ENCODE results near the gene GDAP2. TPM values are rescaled to one million over a fixed set of nuclear protein-coding genes. Genes with fewer than 3 reads are reported as not detected.

GDAP2 gene
- total RNA-seq, 2 experiments from 2014 or later, result 23.5 to 26.0 TPM

DNA sequence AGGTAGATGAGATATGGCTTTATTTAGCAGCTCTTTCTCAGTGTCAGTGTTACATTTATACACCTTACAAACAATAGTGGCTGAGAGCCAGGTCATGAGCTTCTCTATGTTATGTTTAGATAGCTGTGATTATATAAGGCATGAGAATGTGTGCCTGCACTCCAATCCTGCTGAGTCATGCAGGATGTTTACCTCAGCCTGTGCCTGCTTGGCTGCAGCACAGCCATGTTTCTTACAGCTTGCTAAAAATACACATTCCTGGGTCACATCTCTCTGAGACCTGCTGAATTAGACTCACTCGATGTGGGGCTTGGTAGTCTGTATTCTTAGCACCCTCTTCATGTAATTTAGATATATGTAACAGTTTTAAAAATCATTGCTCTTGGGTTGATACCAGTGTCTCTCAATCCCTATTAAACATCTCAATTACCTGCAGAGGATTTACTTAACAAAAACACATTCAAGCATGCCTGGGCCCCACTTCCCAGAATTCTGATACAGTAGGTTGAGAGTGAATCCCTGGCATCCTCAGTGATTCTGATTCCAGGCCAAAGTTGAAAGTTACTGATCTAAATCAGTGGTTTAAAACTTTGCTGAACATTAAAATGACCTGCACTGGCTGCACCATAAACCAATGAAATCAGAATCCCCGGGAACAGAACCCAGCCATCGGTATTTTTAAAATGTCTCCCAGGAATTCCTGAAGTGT lies 107.5 kb downstream of the GDAP2 start:
- POLR2A ChIA-PET, result no interaction called here
- no peak overlapping the region for H3K4me3 Mint-ChIP-seq

DNA sequence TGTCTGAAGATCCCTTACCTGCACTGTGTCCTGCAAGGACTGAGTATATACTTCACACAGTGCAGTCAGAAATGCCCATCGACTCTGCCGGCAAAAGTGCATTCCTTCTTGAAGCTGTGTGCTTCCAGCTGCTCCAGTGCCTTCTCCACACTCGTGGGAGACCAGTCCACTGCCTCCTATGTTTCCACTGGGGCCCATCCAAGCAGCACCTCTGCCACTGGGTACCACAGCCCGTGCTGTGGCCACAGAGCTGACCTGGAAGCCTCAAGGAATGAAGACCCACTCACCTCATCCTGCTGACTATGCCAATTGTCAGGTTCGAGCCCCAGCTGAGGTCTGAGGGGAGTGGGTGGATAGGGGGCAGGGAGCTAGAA lies 108.1 kb downstream of the GDAP2 start:
- H3K9me3 Mint-ChIP-seq, result peaks cover 3% of the 10 kb centered on the region
- ATAC-seq (ENCODE audit: low read depth) (no peak), DNase-seq (no peak)
- no peak overlapping the region for H3K4me3 Mint-ChIP-seq
- H3K27ac Mint-ChIP-seq, result no peak overlapping the region
- peaks cover 2% of the 10 kb centered on the region for H3K27me3 Mint-ChIP-seq
- no peaks in the 10 kb centered on the region for H3K36me3 Mint-ChIP-seq
- POLR2A ChIA-PET, result no interaction called here
- H3K4me1 Mint-ChIP-seq, result no peaks in the 10 kb centered on the region

More for the DNA sequence above, 107.5 kb downstream of the GDAP2 start:
- Mint-ChIP-seq H3K9me3 (peaks cover 3% of the 10 kb centered on the region), H3K4me1 (no peaks in the 10 kb centered on the region), H3K27ac (no peak overlapping the region), H3K36me3 (no peaks in the 10 kb centered on the region), H3K27me3 (peaks cover 2% of the 10 kb centered on the region)
- no peak for ATAC-seq (ENCODE audit: low read depth)
- DNase-seq, result no peak

DNA sequence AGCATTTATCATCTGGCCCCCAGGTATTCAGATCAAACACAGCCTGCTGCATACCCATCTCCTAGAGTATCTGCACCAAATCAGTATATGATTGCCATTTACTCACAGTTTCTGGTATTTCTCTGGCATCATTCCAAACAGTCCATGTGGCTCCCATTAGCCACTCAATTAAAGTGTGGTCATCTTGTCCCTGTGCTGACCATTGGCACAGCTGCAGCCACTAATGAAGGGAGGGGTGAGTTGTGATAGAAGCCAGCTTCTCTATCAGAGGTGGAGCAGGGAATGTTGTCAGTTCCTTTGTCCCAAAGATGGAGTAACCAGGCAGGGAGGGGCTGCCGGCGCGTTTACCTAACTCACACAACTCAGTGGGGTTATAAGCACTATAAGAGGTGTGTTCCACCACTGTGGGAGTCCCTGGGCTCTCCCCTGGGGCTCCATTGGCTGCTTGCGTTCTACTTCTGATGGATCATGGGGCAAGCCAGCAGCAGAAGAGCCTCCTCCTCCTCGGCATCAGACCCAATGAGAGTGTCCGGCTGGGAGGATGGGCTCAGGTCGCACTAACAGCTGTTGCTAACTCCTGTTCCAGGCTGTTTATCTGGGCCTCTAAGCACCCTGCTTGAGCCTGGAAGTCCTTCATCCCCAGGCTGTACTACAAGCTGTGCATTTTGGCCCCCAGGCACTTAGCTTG lies 108.6 kb downstream of the GDAP2 start:
- Mint-ChIP-seq H3K4me1 (no peaks in the 10 kb centered on the region), H3K36me3 (no peaks in the 10 kb centered on the region), H3K4me3 (no peak overlapping the region), H3K9me3 (peaks cover 3% of the 10 kb centered on the region), H3K27ac (no peak overlapping the region), H3K27me3 (peaks cover 2% of the 10 kb centered on the region)
- ATAC-seq (ENCODE audit: low read depth) (no peak), DNase-seq (no peak)
- POLR2A ChIA-PET, result no interaction called here

DNA sequence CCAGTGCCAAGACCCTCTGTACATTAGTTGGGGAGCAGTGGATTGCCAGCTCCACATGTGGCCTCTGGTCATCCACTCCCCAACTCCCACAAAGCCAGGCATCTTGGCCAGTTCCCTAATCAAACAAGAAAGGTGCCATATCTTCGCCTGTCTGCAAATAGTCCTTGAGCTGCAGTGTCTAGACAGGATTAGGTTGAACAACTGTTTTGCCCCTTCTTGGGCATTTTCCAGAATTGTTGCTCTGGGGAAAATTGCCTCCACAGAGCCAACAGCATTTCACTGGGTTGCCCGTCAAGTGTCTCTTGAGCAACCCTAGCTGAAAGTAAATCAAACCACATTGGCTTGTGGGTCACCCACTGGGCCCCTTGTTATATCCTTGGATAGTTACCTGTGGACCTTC lies 109.3 kb downstream of the GDAP2 start:
- Mint-ChIP-seq H3K4me1 (no peaks in the 10 kb centered on the region), H3K27me3 (peaks cover 2% of the 10 kb centered on the region), H3K36me3 (no peaks in the 10 kb centered on the region), H3K27ac (no peak overlapping the region), H3K4me3 (no peak overlapping the region), H3K9me3 (peaks cover 3% of the 10 kb centered on the region)
- DNase-seq (no peak), ATAC-seq (ENCODE audit: low read depth) (no peak)
- POLR2A ChIA-PET, result no interaction called here

DNA sequence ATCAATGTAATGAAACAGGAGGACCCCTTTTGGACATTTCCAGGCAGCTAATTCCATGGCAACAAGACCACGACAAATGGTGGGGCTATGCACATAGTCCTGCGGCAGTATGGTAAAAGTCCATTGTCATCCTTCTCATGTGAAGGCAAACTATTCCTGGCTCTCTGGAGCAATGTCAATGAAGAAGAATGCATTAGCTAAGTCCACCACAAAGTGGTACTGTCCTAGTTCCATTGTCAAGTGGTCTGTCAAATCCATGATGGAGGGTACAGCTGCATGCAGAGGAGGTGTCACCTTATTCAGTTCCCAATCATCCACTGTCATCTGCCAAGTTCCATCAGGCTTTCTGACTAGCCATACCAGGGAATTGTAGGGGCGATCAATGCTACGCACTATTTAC lies 110.1 kb downstream of the GDAP2 start:
- ATAC-seq (ENCODE audit: low read depth) (no peak), DNase-seq (no peak)
- H3K9me3 Mint-ChIP-seq, result peaks cover 3% of the 10 kb centered on the region
- H3K4me1 Mint-ChIP-seq, result no peaks in the 10 kb centered on the region
- peaks cover under 1% of the 10 kb centered on the region for H3K27me3 Mint-ChIP-seq
- POLR2A ChIA-PET, result no interaction called here
- H3K4me3 Mint-ChIP-seq, result no peak overlapping the region
- no peaks in the 10 kb centered on the region for H3K36me3 Mint-ChIP-seq
- H3K27ac Mint-ChIP-seq, result no peak overlapping the region

DNA sequence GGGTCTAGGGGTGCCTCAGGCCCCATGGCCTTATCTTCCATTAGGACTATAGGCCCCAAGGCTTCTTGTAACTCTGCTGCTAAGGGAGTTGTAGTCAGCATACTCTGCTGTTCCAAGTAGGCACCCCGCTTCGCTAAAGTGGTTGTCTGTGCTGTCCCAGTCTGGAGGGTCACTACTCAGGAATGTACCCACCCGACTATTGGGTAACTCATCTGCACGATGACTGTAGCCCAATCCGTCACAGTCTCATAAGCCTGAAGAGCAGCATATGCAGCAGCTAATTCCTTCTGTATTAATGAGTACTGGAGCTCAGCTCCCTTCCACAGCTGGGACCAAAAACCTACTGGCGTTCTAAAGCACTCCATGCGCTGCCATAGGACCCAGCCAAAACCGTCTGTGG lies 111.0 kb downstream of the GDAP2 start:
- POLR2A ChIA-PET, result no interaction called here
- H3K27me3 Mint-ChIP-seq, result no peaks in the 10 kb centered on the region
- no peaks in the 10 kb centered on the region for H3K36me3 Mint-ChIP-seq
- H3K9me3 Mint-ChIP-seq, result peaks cover 3% of the 10 kb centered on the region
- H3K4me1 Mint-ChIP-seq, result no peaks in the 10 kb centered on the region
- no peak overlapping the region for H3K4me3 Mint-ChIP-seq
- no peak for DNase-seq
- ATAC-seq (ENCODE audit: low read depth), result no peak
- no peak overlapping the region for H3K27ac Mint-ChIP-seq

DNA sequence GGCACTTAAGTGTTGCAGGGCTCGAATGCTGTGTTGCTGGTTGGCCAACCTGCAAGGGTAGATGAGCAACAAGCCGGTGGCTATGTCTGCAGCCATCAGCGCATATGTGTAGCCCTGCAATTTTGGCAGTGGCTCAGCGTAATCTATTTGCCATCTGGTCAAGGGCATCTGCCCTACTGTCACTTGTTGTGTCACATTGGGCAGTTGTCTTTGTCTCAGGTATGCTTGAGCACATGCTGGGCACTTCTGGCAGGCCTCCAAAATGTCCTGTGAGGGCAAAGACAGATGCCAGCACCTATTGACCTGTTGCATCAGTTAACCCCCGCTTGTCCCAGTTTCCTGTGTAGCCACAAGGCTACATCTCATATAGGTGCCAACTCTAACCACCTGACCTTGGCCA lies 111.8 kb downstream of the GDAP2 start:
- no peaks in the 10 kb centered on the region for H3K4me1 Mint-ChIP-seq

DNA sequence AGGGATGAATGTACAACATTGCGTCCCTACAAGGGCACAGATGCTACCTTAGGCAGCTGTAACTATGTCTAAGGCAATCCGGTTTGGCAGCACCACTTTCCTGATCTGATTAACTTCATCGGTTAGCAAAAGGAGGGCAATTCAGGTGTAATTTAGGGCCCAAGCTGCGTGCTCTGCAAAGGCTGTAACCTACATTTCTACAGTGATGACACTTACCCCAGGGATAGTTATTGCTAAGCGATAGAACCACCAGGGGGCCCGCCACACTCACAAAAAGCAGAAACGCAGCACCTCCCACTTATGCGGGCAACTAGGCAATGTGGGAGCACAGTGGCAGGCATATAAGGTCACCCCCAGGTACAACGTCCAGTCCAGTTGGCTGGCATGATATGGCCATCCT lies 113.5 kb downstream of the GDAP2 start:
- POLR2A ChIA-PET, result no interaction called here

More for the DNA sequence above, 111.8 kb downstream of the GDAP2 start:
- Mint-ChIP-seq H3K27ac (peak overlapping the region; percentile 6), H3K27me3 (no peaks in the 10 kb centered on the region), H3K36me3 (no peaks in the 10 kb centered on the region), H3K4me3 (no peak overlapping the region), H3K9me3 (peaks cover 3% of the 10 kb centered on the region)
- POLR2A ChIA-PET, result no interaction called here
- no peak for DNase-seq
- no peak for ATAC-seq (ENCODE audit: low read depth)

DNA sequence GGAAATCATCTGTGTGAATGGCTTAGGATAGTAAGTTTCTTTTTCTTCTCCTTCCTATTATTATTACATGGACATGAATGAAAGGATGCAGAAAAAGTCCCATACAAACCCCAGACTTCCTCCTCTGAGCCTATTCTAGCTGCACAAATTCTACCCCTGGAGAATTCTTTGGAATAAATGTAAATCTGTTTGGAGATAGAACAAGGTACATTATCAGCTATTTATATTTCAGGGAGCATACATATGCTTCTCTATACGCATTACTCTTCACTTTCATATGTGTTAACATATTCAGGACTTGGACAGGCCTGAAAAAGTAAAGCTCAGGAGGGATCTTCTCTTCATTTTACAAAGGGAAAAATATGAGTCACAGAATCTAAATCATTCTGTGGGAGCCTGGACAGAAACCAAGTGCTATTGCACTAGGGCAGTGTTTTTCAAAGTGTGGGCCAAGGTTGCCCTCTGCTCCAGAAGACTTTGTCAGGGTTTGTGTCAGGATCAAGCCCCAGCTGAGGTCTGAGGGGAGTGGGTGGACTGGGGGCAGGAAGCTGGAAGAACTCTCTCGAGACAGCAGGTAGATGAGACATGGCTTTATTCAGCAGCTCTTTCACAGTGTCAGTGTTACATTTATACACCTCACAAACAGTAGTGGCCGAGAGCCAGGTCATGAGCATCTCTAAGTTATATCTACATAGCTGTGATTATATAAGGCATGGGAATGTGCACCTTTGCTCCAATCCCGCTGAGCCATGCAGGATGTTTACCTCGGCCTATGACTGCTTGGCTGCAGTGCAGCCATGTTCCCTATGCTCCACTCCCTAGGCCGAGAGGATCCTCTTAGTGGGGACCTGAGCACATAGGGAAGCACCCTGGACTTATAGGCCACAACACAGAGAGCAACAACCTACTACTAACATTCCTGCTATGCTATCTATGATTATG lies 114.3 kb downstream of the GDAP2 start:
- Mint-ChIP-seq H3K4me1 (no peaks in the 10 kb centered on the region), H3K4me3 (no peak overlapping the region), H3K9me3 (peaks cover 3% of the 10 kb centered on the region), H3K27ac (no peak overlapping the region), H3K36me3 (no peaks in the 10 kb centered on the region), H3K27me3 (no peaks in the 10 kb centered on the region)
- POLR2A ChIA-PET, result no interaction called here
- no peak for DNase-seq
- no peak for ATAC-seq (ENCODE audit: low read depth)

More for the DNA sequence above, 113.5 kb downstream of the GDAP2 start:
- Mint-ChIP-seq H3K27ac (no peak overlapping the region), H3K36me3 (no peaks in the 10 kb centered on the region), H3K4me3 (no peak overlapping the region), H3K4me1 (no peaks in the 10 kb centered on the region), H3K27me3 (no peaks in the 10 kb centered on the region), H3K9me3 (peaks cover 3% of the 10 kb centered on the region)
- DNase-seq (no peak), ATAC-seq (ENCODE audit: low read depth) (no peak)

Other genes with a start within 250 kb of the GDAP2 start
- gene WDR3, start 118 bp upstream of the GDAP2 start, total RNA-seq, result 10 to 100 TPM; 23.8 to 26.1 TPM